HG03354 (cell line): ENCODE results near the gene TAAR2.
"Not testable (repeated sequence)": the region's sequence is repeated elsewhere in the genome, so short reads cannot be mapped to it uniquely, and the experiment has no call there.

Experiments used
- ATAC-seq: cut with Tn5 transposase; IDR thresholded peaks from one replicate; pipeline ENCODE4 v1.9.1; 2021; ENCODE audit warnings: mild to moderate bottlenecking; ENCODE audit not compliant: unreplicated experiment, poor library complexity, severe bottlenecking

TAAR2 gene, protein sequence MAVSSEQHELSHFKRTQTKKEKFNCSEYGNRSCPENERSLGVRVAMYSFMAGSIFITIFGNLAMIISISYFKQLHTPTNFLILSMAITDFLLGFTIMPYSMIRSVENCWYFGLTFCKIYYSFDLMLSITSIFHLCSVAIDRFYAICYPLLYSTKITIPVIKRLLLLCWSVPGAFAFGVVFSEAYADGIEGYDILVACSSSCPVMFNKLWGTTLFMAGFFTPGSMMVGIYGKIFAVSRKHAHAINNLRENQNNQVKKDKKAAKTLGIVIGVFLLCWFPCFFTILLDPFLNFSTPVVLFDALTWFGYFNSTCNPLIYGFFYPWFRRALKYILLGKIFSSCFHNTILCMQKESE

DNA sequence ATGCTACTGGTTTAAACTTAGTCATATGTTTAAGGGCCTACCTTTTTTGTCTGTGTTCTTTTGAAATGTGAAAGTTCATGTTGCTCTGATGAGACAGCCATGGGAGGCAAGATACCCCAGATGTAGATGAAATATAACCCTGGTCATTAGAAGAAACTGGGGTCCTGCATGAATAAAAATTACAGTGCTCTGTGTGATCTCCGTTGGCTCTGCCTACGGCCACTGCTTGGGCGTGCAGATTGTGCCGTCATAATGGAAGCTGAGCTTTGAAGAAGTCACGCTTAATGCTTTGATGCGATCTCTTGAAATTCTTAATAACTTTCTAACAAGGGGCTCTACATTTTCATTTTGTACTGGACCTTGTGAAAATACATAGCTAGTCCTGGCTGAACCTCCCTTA lies at the start of gene TAAR2:
Gene TAAR2 (minus strand): TSS at position 101 of the 400 bp plus-strand sequence. CDS start 0 bp downstream, at position 101.
- ATAC-seq = no peak

DNA sequence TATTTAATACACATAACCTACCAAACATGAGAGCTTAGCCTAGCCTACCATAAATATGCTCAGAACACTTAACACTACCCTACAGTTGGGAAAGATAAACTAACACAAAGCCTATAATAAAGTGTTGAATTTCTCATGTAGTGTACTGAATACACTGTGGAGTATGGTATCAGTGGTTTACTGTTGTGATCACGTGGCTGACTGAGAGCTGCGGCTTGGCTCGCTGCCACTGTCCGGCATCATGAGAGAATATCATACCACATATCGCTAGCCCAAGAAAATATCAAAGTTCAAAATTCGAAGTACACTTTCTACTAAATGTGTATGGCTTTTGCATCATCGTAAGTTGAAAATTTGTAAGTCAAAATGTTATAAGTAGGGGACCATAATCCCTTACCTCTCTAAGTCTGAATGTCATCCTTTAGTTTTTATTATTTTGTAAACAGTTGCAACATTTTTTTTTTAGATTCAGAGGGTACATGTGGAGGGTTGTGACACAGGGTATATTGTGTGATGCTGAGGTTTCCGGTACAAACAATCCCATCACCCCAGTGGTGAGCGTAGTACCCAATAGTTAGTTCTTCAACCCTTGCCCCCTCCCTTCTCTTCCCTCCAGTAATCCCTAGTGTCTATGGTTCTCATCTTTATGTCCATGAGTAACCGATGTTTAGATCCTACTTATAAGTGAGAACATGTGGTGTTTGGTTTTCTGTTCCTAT lies 49.5 kb upstream of the TAAR2 start:
- ATAC-seq = no peak

DNA sequence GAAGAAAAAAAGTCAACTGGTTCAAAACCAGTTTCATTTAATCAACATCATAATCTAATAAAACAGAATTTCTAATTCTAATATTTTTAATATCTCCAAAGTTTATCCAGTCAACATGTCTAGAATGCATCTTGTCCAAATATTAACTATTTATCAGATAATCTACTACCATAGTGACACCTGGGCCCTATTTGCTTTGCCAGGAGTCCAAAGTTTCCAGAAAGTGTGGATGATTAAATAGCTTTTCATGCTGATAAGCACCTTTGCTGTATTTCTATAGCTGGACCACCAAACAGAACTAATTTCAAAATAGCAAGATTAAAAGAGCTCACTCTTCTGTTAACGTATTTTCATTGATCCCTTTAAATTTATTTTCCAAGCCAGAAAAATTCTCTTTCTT lies 47.2 kb upstream of the TAAR2 start:
- no peak for ATAC-seq

DNA sequence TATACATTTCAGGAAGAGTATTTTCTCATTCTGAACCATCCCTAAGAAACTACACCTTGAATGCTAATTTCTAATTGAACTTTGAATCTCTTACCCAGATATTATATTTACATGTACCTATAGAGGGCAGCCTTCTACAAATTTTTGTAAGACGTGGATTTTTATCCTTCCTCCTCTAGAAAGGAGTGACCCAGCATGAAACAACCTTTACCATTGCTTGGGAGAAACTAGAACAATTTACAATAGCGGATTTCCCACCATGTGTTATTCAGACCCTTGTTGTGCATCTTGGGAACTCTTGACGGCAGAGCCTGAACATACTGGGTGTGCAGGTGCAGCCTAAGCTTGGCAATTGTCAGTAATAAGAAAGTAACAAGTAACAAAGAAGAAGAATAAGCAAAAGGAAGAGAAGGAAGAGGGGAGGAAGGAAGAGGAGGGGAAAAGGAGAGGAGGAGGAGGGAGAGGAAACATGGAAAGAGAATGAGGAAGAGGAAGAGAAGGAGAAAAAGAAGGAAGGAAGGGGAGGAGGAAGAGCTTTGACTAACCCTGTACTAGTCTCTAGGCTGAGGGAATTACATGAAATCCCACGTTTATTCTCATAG lies 45.7 kb upstream of the TAAR2 start:
- ATAC-seq = peak; percentile 60

DNA sequence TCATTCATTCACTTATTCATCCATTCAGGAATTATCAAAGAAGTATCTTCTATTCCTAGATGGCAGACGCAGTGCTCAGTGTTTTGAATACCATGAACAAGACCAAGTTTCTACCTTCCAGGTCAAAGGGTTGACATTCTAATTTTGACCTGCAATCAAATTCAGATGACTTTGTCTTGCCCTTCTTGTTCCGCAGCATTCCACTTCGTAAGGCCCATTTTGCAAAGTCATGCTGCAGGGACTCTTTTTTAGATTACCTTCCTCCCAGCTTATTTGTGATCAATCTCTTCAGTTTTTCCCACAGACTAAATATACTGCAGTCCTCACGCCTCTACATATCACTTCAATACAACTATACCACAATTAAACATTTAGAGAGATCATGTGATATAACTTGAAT lies 42.0 kb upstream of the TAAR2 start:
- ATAC-seq = no peak

DNA sequence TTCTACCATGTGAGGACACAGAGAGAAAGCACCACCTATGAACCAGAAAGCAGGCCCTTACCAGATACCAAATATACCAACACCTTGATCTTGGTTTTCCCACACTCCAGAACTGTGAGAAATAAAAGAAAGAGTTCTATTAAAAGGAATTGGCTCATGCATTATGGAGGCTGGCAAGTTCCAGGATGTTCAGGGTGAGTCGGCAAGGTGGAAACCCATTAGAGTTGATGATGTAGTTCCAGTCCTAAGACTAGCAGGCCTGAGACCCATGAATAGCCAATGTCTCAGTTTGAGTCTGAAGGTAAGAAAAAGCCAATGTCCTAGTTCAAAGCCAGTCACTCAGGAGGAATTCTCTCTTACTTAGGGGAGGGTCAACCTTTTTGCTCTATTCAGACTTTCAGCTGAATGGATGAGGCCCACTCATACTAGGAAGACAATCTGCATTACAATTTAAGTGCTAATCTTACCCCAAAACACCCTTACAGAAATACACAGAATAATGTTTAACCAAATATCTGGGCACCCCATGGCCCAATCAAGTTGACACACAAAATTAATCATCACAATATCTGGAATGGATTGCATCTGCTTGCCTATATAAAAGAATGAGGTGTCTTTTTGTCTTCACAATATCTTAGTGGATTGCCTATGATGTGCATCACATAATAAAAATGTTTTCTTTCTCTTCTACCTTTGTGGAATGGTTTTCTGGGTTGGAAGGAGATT lies 40.4 kb upstream of the TAAR2 start:
- ATAC-seq = no peak

DNA sequence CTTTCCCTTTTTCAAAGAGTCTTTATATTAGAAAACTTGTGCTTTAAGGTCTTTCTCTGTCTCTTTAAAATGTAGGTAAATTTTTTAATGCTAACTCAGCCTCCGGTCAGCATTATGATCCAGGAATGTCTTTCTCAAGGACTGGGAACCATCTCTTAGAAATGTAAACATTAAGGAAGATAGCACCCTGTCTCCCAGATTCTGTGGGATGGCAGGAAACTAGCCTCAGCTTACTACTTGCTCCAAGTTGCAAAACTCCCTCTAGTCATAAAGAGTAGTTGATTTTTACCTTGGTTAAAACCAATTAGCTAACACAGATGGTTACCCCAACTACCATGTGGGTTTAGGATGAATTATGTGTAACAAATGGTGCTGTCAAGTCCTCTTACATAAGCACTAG lies 39.6 kb upstream of the TAAR2 start:
- ATAC-seq = no peak

DNA sequence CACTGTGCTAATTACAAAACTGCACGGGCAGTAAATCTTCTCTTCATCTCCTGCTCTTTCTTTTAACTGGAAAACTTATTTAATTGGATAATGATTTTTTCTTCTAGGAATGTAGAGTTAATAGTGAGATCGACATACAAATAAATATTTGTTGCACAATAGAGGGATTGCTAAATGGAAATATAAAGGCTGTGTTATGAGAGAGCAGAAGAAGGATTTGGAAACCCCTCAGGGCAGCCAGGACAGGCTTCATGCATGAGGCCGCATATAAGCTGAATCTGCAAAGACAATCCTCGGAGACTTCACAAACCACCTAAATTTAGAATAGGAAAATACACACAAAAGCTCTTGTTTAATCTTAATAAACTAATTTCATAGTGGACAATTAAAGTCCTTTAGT lies 37.8 kb upstream of the TAAR2 start:
- no peak for ATAC-seq

DNA sequence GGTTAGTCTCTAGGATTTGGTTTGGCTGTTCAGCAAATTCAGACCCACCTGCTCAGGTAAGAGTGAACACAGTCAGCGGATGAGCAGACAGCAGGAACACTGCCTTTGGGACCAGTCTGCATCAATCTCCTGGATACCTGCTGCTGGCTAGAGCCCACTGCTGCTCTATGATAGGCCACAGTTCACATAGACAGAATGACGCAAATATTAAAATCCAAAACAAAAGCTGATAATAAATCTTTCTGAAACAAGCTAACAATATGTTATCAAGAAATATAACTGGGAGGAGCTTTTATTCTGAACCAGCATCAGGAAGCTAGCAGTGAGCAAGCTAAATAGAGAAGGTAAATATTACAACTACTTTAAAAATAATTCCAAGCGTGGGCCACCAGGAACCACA lies 35.0 kb upstream of the TAAR2 start, which contains the start of gene TAAR1:
Gene TAAR1 (minus strand): TSS at position 101 of the 400 bp plus-strand sequence. CDS start 13,179 bp downstream, outside the sequence.
- ATAC-seq = no peak

DNA sequence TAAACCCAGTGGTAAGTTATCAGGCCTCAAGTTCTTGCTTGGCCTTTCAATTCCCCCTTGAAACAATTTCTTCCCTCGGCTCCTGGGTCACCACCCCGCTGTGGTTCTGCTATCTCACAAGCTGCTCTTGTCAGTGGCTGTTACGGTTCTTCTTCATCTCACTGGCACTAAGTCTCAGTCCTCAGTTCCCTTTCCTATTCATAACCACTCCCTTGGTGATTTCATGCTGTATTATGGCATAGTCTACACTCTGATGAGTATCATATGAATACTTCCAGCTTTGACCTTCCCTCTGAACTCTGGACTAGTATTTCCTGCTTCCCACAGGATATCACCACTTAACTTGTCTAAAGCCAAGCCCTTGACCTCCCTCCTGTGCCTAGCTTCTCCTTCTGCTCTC lies 27.0 kb upstream of the TAAR2 start:
- ATAC-seq = peak; percentile 35

DNA sequence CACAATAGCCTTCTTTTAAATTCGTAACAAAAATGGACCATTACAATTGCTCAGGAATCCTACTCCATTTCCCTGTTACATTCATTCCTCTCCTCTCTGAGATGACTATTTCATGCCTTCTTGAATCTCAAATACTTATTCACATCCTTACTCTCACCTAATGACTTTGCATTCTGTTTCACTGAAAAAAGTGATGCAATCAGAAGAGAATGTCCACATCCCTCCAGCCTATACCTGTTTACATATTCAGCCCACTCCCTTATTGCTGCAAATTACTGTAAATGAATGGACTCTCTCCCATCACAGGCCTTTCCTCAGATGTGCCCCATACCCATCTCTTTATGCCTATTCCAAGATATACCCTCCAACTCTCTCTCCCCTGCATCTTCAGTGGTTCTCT lies 26.4 kb upstream of the TAAR2 start:
- no peak for ATAC-seq

DNA sequence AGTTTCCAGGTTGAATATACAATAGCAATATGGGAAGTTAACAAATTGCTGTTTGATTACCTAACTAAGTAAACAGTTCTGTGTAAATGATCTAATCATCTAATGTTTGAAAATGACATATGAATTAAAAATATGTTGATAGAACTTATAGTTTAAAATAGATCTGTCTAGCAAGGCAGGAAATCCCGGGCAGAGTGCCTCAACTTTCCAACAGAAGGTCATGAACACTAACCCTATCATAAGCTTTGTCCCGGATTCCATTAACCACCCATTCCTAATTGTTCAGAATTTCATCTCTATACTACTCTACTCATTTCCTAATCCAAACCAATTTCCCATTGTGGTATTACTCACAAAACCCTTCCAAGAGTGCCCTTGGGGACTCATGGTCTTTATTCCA lies 24.8 kb upstream of the TAAR2 start:
- ATAC-seq = no peak

DNA sequence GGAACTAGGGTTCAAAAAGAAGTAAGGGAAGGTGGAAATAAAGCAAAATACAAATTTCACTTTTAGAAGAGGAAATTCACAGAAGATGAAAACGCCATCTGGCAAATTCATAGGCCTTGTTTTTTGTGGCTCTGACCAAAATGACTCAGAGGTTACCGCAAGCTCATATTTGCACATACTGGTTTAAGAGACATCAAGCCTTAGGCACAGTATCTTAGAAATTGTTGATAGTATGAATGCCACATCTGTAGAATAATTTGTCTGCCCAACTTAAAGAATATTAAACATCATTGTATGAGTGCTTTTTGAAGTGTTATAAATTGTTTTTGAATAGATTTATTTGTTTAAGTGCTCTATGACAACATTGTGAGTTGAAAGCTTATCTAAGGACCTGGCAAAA lies 24.3 kb upstream of the TAAR2 start:
- peak; percentile 92 for ATAC-seq

DNA sequence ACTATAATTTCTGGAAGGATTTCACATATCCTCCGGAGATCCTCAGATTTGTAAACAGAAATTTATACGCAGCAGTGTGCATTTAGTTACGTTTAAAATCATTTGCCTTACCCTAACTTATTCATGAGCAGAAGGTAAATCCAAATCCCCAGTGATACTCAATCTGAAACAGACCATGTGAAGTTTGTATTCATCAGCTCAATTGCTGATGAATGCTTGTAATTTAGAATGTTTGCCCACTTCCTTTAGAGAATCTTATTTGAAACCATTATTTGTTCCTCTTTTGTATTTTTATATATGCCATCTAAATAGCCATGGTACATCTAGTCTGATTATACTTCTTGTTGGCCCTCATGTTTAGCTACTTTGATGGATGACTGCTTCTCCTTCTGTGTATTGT lies 19.5 kb upstream of the TAAR2 start:
- ATAC-seq = no peak

DNA sequence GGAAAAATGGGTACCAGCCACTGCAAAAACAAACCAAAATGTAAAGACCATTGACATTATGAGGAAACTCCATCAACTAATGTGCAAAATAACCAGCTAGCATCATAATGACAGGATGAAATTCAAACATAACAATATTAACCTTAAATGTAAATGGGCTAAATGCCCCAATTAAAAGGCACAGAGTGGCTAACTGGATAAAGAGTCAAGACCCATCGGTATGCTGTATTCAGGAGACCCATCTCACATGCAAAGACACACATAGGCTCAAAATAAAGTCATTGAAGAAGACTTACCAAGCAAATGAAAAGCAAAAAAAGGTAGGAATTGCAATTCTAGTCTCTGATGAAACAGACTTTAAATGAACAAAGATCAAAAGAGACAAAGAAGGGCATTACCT lies 13.1 kb upstream of the TAAR2 start:
- ATAC-seq = not testable (repeated sequence)

DNA sequence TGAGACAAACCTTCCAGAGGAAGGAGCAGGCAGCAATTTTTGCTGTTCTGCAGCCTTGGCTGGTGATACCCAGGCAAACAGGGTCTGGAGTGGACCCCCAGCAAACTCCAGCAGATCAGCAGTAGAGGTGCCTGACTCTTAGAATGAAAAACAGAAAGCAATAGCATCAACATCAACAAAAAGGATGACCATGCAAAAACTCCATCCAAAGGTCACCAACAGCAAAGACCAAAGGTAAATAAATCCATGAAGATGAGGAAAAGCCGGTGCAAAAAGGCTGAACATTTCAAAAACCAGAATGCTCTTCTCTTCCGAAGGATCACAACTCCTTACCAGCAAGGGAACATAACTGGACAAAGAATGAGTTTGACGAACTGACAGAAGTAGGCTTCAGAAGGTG lies 11.8 kb upstream of the TAAR2 start:
- ATAC-seq = not testable (repeated sequence)

DNA sequence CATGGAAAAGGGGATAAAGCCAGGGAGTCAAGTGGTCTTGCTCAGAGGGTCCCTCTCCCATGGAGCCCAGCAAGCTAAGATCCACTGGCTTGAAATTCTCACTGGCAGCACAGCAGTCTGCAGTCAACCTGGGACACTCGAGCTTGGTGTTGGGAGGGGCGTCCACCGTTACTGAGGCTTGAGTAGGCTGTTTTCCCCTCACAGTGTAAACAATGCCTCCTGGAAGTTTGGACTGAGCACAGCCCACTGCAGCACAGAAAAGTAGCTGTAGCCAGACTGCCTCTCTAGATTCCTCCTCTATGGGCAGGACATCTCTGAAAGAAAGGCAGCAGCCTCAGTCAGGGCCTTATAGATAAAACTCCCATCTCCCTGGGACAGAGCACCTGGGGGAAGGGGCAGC lies 11.2 kb upstream of the TAAR2 start:
- not testable (repeated sequence) for ATAC-seq

DNA sequence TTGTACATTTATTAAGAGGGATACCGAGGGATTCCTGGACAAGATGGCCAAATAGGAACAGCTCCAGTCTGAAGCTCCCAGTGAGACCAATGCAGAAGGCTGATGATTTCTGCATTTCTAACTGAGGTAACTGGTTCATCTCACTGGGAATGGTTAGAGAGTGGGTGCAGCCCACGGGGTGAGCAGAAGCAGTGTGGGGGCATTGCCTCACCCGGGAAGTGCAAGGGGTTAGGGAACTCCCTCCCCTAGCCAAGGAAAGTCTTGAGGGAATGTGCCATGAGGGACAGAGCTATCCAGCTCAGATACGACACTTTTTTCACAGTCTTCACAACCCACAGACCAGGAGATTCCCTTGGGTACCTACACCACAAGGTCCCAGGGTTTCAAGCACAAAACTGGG lies 10.7 kb upstream of the TAAR2 start:
- ATAC-seq = no peak

DNA sequence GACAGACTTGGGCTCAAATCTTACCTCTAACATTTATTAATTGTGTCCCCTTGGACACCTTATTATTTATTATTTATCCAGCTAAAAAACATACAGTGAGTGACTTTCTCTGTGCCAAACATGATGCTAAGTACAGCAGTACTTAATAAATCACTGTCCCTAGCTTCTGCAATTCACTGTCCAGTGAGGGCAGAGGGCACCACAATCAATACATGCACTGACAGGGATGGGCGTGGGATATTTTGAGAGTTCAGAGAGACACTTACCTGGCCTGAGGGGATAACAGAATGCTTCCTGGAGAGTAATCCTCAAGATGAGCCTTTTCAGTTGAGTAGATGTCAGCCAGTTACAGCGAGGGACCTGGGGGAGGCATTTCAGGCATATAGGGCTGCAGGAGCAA lies 9.3 kb upstream of the TAAR2 start:
- no peak for ATAC-seq

DNA sequence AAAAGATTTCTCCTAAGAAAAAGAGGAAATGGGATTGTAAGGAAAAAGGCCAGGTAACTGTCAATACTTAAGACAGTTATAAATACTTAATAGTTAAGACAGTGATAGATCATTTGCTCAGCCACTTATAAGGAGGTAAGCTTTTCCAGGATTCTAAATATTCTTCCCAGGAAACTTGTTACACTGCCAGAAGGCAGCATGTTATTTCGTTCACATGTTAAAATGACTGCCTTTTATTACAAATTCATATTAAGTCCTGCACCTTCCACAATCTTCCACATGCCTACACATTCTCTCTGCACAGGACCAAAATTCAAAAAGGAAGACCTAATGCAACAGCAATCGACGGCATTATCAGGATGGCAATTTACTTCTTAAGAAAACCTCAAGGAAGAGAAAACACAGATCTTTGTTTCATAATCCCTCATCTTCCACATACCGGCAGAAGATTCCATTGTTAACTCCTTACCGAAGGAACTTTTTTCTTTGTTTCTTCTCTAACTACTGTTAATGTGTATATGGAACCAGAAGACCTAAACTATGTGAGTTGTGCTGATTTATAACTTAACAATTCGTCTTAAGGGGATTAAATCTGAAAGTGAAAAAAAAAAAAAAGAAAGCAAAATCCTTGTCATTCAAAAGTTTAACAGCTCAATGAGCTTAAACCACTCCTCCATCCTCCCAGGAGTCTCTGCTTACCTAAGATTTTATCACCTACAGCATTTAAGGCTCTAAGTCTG lies 799 bp downstream of the TAAR2 start:
- ATAC-seq = no peak
